Measurements from ENCODE around the gene ITPK1. TPM values are rescaled to one million over a fixed set of nuclear protein-coding genes. Genes with fewer than 3 reads are reported as not detected.

Gene ITPK1
- total RNA-seq, 1 donor from 2014 or later = 43.0 TPM

GRCh38 chr14:92958373-92959188, 157.1 kb downstream of the ITPK1 start:
- Mint-ChIP-seq H3K27ac (no peak overlapping the region), H3K4me1 (no peaks in the 10 kb centered on the region), H3K27me3 (no peaks in the 10 kb centered on the region), H3K36me3 (ENCODE audit: low read depth) (peaks cover 66% of the 10 kb centered on the region), H3K4me3 (no peak overlapping the region), H3K9me3 (no peaks in the 10 kb centered on the region)
- ChIA-PET CTCF (no interaction called here), POLR2A (no interaction called here)
- intact Hi-C loops (cut with micrococcal nuclease) = loop anchor here (10.0 kb wide), 1 partner anchor 586 kb away; no protein-coding TSS in a partner anchor
- no peak for TF ChIP-seq CTCF (IDR thresholded peaks at IDR 0.05)
- DNase-seq = no peak
- ATAC-seq (ENCODE audit: low read depth) = no peak

GRCh38 chr14:92956961-92957360, 158.8 kb downstream of the ITPK1 start:
- no peak overlapping the region for H3K27ac Mint-ChIP-seq

GRCh38 chr14:92955381-92955780, 160.3 kb downstream of the ITPK1 start:
- POLR2A ChIA-PET = interaction anchor here (0.7 kb wide), 1 partner anchor 161 kb away, joined by 7 read pairs; the partner anchor contains the start of gene GOLGA5
- CTCF ChIA-PET = interaction anchor here (1.2 to 1.6 kb wide), 4 partner anchors 158 to 184 kb away, joined by 3 to 6 read pairs (median 5); no protein-coding TSS in a partner anchor
- Mint-ChIP-seq H3K27ac (no peak overlapping the region), H3K9me3 (no peaks in the 10 kb centered on the region), H3K27me3 (no peaks in the 10 kb centered on the region), H3K36me3 (ENCODE audit: low read depth) (peaks cover 60% of the 10 kb centered on the region), H3K4me3 (no peak overlapping the region), H3K4me1 (peaks cover 4% of the 10 kb centered on the region)
- DNase-seq (no peak), ATAC-seq (ENCODE audit: low read depth) (no peak)
- intact Hi-C loops (cut with micrococcal nuclease) = loop anchor here (10.0 kb wide), 1 partner anchor 589 kb away; no protein-coding TSS in a partner anchor
- TF ChIP-seq CTCF (IDR thresholded peaks at IDR 0.05) = no peak

More at GRCh38 chr14:92956961-92957360, 158.8 kb downstream of the ITPK1 start:
- H3K36me3 Mint-ChIP-seq (ENCODE audit: low read depth) = peaks cover 62% of the 10 kb centered on the region
- CTCF ChIA-PET = no interaction called here
- H3K4me3 Mint-ChIP-seq = no peak overlapping the region
- intact Hi-C loops (cut with micrococcal nuclease) = loop anchor here (10.0 kb wide), 1 partner anchor 588 kb away; no protein-coding TSS in a partner anchor
- no peak for TF ChIP-seq CTCF (IDR thresholded peaks at IDR 0.05)
- POLR2A ChIA-PET = no interaction called here
- ATAC-seq (ENCODE audit: low read depth) = no peak
- H3K27me3 Mint-ChIP-seq = no peaks in the 10 kb centered on the region
- H3K4me1 Mint-ChIP-seq = peaks cover 2% of the 10 kb centered on the region
- no peak for DNase-seq
- H3K9me3 Mint-ChIP-seq = no peaks in the 10 kb centered on the region

GRCh38 chr14:92954933-92955332, 160.8 kb downstream of the ITPK1 start:
- POLR2A ChIA-PET = no interaction called here
- CTCF ChIA-PET = interaction anchor here (1.2 to 1.6 kb wide), 4 partner anchors 158 to 184 kb away, joined by 3 to 6 read pairs (median 5); no protein-coding TSS in a partner anchor
- ATAC-seq (ENCODE audit: low read depth) (no peak), DNase-seq (no peak)
- Mint-ChIP-seq H3K4me1 (peaks cover 4% of the 10 kb centered on the region), H3K36me3 (ENCODE audit: low read depth) (peaks cover 62% of the 10 kb centered on the region), H3K9me3 (no peaks in the 10 kb centered on the region), H3K4me3 (no peak overlapping the region), H3K27me3 (no peaks in the 10 kb centered on the region), H3K27ac (no peak overlapping the region)
- intact Hi-C loops (cut with micrococcal nuclease) = loop anchor here (5.0 to 10.0 kb wide), 2 partner anchors 77 to 590 kb away; no protein-coding TSS in a partner anchor
- TF ChIP-seq CTCF (IDR thresholded peaks at IDR 0.05) = no peak

GRCh38 chr14:92953526-92953925, 162.2 kb downstream of the ITPK1 start:
- TF ChIP-seq CTCF (IDR thresholded peaks at IDR 0.05) = no peak
- DNase-seq (no peak), ATAC-seq (ENCODE audit: low read depth) (no peak)
- no peaks in the 10 kb centered on the region for H3K9me3 Mint-ChIP-seq
- H3K27ac Mint-ChIP-seq = no peak overlapping the region
- ChIA-PET POLR2A (no interaction called here), CTCF (interaction anchor here (0.7 to 2.5 kb wide), 2 partner anchors 87 to 226 kb away, joined by 3 to 16 read pairs; no protein-coding TSS in a partner anchor)
- no peaks in the 10 kb centered on the region for H3K27me3 Mint-ChIP-seq
- H3K4me1 Mint-ChIP-seq = peaks cover 4% of the 10 kb centered on the region
- peaks cover 55% of the 10 kb centered on the region for H3K36me3 Mint-ChIP-seq (ENCODE audit: low read depth)
- no peak overlapping the region for H3K4me3 Mint-ChIP-seq
- intact Hi-C loops (cut with micrococcal nuclease) = loop anchor here (2.0 to 10.0 kb wide), 3 partner anchors 79 to 939 kb away; no protein-coding TSS in a partner anchor

Data from activated B cell treated with CpG ODN at 0.5 μM for 24 hours (primary cell).